Esophagus muscularis mucosa (tissue), 4 donors: ENCODE measurements around the gene TMEM167B. TPM values are rescaled to one million over a fixed set of nuclear protein-coding genes. Genes with fewer than 3 reads are reported as not detected.

Experiments
- DNase-seq: peaks from one replicate; pipeline ENCODE4 v3.0.0-alpha.2; 2017; ENCODE audit errors: extremely low spot score
- H3K27ac ChIP-seq, 4 donors: fragments of 200-600 bp; sonication (generic); replicated peaks in 1 of 4; 1 replicate in 3 of 4; 2 replicates in 1 of 4; pipeline ENCODE4 v1.5.1; 2016 to 2019; ENCODE audit warnings: mild to moderate bottlenecking in 1 of 4
- H3K27me3 ChIP-seq, 4 donors: fragments of 200-600 bp; sonication (generic); one replicate each; pipeline versions ENCODE4 v1.5.1 to v1.6.0; 2016 to 2019
- H3K36me3 ChIP-seq, 4 donors: fragments of 200-600 bp; sonication (generic); one replicate each; pipeline ENCODE4 v1.5.1; 2016 to 2019
- H3K4me1 ChIP-seq, 4 donors: fragments of 200-600 bp; sonication (generic); one replicate each; pipeline ENCODE4 v1.5.1; 2016 to 2019
- H3K4me3 ChIP-seq, 4 donors: fragments of 200-600 bp; sonication (generic); 1 replicate in 2 of 4; 2 replicates in 2 of 4; pipeline ENCODE4 v1.5.1; 2016 to 2019; ENCODE audit warnings: mild to moderate bottlenecking in 4 of 4, moderate library complexity in 1 of 4
- H3K9me3 ChIP-seq, 4 donors: fragments of 200-600 bp; sonication (generic); 1 replicate in 3 of 4; 2 replicates in 1 of 4; pipeline ENCODE4 v1.5.1; 2016 to 2019
- EP300 ChIP-seq: sonication (generic); formaldehyde crosslinking; IDR thresholded peaks from one replicate; pipeline ENCODE4 v1.6.1; 2017; ENCODE audit warnings: antibody characterized with exemption
- POLR2A ChIP-seq: fragments of 450-650 bp; IDR thresholded peaks from one replicate; pipeline ENCODE4 v1.6.1; 2017; ENCODE audit warnings: antibody characterized with exemption, moderate library complexity, mild to moderate bottlenecking, low read depth
- POLR2AphosphoS5 ChIP-seq, 2 donors: sonication (generic); formaldehyde crosslinking; IDR thresholded peaks; one replicate each; pipeline ENCODE4 v1.6.1; 2017; ENCODE audit warnings: antibody characterized with exemption in 2 of 2
- WGBS: methylation state at CpG from one replicate; pipeline ENCODE4 v1.1.5; 2018; 5-methylcytosine and 5-hydroxymethylcytosine counted together
- intact Hi-C: fragments of 100-400 bp; cut with DNase I; formaldehyde crosslinking; loops from one replicate; pipeline ENCODE4 v1.15.1; 2023
- total RNA-seq, 4 donors: library from RNA; depleted of rRNA; stranded (reverse); fragments of >200 nt; gene quantifications; one replicate each; pipeline versions ENCODE4 v1.1.0 to v1.2.1, GENCODE V29; 2016
- TF ChIP-seq, protein P1 (sequence below), 3 experiments: fragments of 200-600 bp in 2 of 3; fragments of 450-650 bp in 1 of 3; sonication (generic) in 2 of 3; IDR thresholded peaks; one replicate each; pipeline ENCODE4 v1.5.1; 2017 to 2019; ENCODE audit warnings: antibody characterized with exemption in 3 of 3, mild to moderate bottlenecking in 2 of 3, moderate library complexity in 1 of 3

TMEM167B gene
- total RNA-seq, 4 donors from 2014 or later, result 24.9 to 35.3 (median 27.5) TPM

DNA sequence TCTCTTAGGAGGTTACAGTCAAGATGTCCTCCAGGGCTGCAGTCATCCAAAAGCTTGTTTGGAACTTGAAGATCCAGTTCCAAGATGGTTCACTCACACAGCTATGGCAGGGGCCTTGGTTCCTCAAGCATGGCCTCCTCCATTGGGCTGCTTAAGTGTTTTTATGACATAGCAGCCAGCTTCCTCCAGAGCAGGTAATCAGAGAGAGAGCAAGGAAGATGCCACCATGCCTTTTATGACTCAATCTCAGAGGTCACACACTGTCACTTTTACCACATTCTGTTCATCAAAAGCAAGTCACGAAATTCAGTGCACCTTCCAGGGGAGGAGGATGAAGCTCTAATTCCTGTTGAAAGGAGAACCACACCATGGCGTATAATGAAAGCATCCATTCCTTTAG lies 40.5 kb downstream of the TMEM167B start:
- no peaks in the 10 kb centered on the region for H3K36me3 ChIP-seq
- intact Hi-C loops, result no loop called here
- no peak overlapping the region for H3K4me3 ChIP-seq
- WGBS, result 93% methylated on average over 2 of the region's 2 CpGs
- DNase-seq, result no peak
- no peak overlapping the region for H3K27ac ChIP-seq
- H3K27me3 ChIP-seq, result no peaks in the 10 kb centered on the region
- H3K4me1 ChIP-seq, result peaks cover 0 to 6% (median 2%) of the 10 kb centered on the region in 4 donors
- no peaks in the 10 kb centered on the region for H3K9me3 ChIP-seq
- TF ChIP-seq, protein P1, sequence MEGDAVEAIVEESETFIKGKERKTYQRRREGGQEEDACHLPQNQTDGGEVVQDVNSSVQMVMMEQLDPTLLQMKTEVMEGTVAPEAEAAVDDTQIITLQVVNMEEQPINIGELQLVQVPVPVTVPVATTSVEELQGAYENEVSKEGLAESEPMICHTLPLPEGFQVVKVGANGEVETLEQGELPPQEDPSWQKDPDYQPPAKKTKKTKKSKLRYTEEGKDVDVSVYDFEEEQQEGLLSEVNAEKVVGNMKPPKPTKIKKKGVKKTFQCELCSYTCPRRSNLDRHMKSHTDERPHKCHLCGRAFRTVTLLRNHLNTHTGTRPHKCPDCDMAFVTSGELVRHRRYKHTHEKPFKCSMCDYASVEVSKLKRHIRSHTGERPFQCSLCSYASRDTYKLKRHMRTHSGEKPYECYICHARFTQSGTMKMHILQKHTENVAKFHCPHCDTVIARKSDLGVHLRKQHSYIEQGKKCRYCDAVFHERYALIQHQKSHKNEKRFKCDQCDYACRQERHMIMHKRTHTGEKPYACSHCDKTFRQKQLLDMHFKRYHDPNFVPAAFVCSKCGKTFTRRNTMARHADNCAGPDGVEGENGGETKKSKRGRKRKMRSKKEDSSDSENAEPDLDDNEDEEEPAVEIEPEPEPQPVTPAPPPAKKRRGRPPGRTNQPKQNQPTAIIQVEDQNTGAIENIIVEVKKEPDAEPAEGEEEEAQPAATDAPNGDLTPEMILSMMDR (IDR thresholded peaks at IDR 0.05), result no peak

DNA sequence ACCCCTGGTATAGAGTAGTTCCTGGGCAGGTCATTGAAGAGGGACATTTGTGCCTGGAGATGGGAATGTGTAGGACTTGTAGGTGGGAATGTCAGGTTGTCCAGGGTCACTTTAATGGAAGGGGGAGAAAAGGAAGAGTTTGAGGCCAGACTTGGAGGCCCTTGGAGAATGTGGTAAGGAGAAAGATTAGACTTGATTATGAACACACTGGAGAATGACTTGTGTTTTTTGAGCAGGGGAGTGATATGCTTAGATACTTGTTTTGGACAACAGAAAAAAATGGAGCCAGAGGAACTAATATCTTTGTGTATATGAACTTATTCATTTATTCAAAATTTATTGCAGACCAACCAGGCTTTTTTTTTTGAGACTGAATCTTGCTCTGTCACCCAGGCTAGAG lies 41.2 kb downstream of the TMEM167B start:
- intact Hi-C loops, result no loop called here
- peaks cover 0 to 6% (median 2%) of the 10 kb centered on the region in 4 donors for H3K4me1 ChIP-seq
- no peak for TF ChIP-seq POLR2A
- TF ChIP-seq POLR2AphosphoS5 (IDR thresholded peaks at IDR 0.05), result no peak
- TF ChIP-seq EP300, result no peak
- TF ChIP-seq, protein P1 (IDR thresholded peaks at IDR 0.05), result no peak

DNA sequence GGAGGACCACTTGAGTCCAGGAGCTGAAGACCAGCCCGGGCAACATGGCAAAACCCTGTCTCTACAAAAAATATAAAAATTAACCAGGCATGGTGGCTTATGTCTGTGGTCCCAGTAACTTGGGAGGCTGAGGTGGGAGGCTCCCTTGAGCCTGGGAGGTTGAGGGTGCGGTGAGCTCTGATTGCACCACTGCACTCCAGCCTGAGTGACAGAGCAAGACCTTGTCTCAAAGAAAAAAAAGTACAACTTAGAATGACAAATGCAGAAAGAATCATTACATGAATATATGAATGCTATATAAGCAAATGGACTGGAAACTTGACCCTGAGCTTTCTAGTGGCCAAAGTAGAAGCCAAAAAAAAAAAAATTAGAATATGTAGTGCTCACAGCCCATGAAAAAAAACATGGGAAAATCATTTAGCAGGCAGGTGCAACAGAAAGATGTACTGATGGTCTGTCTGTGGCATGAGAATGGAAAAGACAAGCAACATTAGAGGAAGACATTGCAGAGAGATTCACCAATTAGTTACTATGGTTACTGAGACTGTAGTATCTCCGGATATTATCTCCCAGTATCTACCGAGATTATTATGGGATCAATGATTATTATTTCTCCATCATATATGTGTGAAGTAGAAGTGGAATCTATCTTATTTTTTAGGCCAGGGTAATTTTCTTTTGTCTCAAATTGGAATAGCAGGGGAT lies 42.6 kb downstream of the TMEM167B start:
- Histone ChIP-seq H3K27me3 (no peaks in the 10 kb centered on the region), H3K9me3 (no peaks in the 10 kb centered on the region), H3K4me1 (peaks cover 0 to 6% (median 2%) of the 10 kb centered on the region in 4 donors), H3K36me3 (no peaks in the 10 kb centered on the region), H3K4me3 (no peak overlapping the region), H3K27ac (no peak overlapping the region)
- intact Hi-C loops, result no loop called here
- DNase-seq, result no peak
- no peak for TF ChIP-seq POLR2A
- no peak for TF ChIP-seq POLR2AphosphoS5 (IDR thresholded peaks at IDR 0.05)
- TF ChIP-seq EP300, result no peak
- TF ChIP-seq, protein P1 (IDR thresholded peaks at IDR 0.05), result no peak
- WGBS, result 81% methylated on average over 4 of the region's 4 CpGs

More for the DNA sequence above, 41.2 kb downstream of the TMEM167B start:
- H3K4me3 ChIP-seq, result no peak overlapping the region
- no peaks in the 10 kb centered on the region for H3K9me3 ChIP-seq
- H3K27me3 ChIP-seq, result no peaks in the 10 kb centered on the region
- no peak overlapping the region for H3K27ac ChIP-seq
- H3K36me3 ChIP-seq, result no peaks in the 10 kb centered on the region
- DNase-seq, result no peak

DNA sequence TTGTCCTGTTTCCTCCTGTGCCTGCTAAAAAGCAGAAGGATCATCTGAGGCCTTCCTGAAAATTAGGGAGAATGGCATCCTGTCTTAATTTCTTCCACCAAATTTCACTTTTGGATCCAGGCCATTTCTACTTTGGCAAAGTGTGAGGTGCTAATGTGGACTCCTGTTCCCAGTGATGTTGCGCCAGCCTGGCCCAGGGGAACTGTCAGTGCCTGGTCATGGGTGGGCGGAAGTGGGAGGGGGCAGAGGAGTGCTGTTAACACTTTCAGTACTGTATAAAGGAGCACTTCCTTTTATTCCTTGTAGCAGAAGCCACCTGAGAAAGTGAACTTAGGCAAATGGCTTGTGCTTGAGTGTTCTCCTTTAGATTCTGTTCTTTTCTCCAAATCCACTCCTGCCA lies 43.3 kb downstream of the TMEM167B start:
- 60% methylated on average over 2 of the region's 2 CpGs for WGBS
- intact Hi-C loops, result no loop called here
- H3K4me1 ChIP-seq, result peaks cover 0 to 6% (median 2%) of the 10 kb centered on the region in 4 donors

More for the DNA sequence above, 43.3 kb downstream of the TMEM167B start:
- no peaks in the 10 kb centered on the region for H3K36me3 ChIP-seq
- TF ChIP-seq, protein P1 (IDR thresholded peaks at IDR 0.05), result no peak
- TF ChIP-seq POLR2A (no peak), POLR2AphosphoS5 (IDR thresholded peaks at IDR 0.05) (no peak), EP300 (no peak)
- H3K27ac ChIP-seq, result no peak overlapping the region
- H3K4me3 ChIP-seq, result no peak overlapping the region
- no peaks in the 10 kb centered on the region for H3K27me3 ChIP-seq
- no peaks in the 10 kb centered on the region for H3K9me3 ChIP-seq
- no peak for DNase-seq
